Heart left ventricle (tissue), 13 donors: ENCODE results near the gene SAP30L.

Source experiments
- POLR2A ChIP-seq, 2 donors: fragments of 450-650 bp; IDR thresholded peaks; one replicate each; pipeline ENCODE4 v1.6.1; 2017; ENCODE audit warnings: antibody characterized with exemption in 2 of 2, mild to moderate bottlenecking in 2 of 2, moderate library complexity in 2 of 2
- TF ChIP-seq, protein P1 (sequence below), 12 donors: fragments of 200-600 bp; sonication (generic) in 4 of 12; IDR thresholded peaks; one replicate each; pipeline versions ENCODE4 v1.5.0 to v1.8.0; 2018 to 2022; ENCODE audit warnings: antibody characterized with exemption in 12 of 12, mild to moderate bottlenecking in 5 of 12
- donor health status: ischemic (EF 13 %, LVEDD 7.1; RV severe dilation, severe dysfunction).
- donor health status: DM: no; HTN: yes; CAD: no.
- donor health status: DM: no; HTN: no; CAD: no.
- donor health status: ischemic (EF 25% LVEDD 6.9; RV normal size, moderate dysfunction).
- donor health status: ischemic (EF 25% LVEDD 5.7; RV mildly dilated, moderate dysfunction).
- donor health status: ischemic (EF 35%, LVEDD 5.7; RV mildly dilated, moderate dysfunction).
- donor health status: nonischemic (EF 11% LVEDD 7.7; RV severe dilation, severe dysfunction).
- donor health status: DM: yes; HTN: yes; CAD: no.
- donor health status: PGD.
- donor health status: ischemic (EF 29% LVEDD 5.4; RV normal size, mild dysfunction).
- donor health status: nonischemic (EF 23%, LVEDD 6.1; RV moderate dilation, normal function).

- TF ChIP-seq, protein P1, sequence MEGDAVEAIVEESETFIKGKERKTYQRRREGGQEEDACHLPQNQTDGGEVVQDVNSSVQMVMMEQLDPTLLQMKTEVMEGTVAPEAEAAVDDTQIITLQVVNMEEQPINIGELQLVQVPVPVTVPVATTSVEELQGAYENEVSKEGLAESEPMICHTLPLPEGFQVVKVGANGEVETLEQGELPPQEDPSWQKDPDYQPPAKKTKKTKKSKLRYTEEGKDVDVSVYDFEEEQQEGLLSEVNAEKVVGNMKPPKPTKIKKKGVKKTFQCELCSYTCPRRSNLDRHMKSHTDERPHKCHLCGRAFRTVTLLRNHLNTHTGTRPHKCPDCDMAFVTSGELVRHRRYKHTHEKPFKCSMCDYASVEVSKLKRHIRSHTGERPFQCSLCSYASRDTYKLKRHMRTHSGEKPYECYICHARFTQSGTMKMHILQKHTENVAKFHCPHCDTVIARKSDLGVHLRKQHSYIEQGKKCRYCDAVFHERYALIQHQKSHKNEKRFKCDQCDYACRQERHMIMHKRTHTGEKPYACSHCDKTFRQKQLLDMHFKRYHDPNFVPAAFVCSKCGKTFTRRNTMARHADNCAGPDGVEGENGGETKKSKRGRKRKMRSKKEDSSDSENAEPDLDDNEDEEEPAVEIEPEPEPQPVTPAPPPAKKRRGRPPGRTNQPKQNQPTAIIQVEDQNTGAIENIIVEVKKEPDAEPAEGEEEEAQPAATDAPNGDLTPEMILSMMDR (IDR thresholded peaks at IDR 0.05), result no peak
- no peak for TF ChIP-seq POLR2A (IDR thresholded peaks at IDR 0.05)
Observed at GRCh38 chr5:154410008-154410407, 35.8 kb upstream of the SAP30L start.
